Lower leg skin (tissue), 4 donors: ENCODE data around the gene GPC5. TPM values are rescaled to one million over a fixed set of nuclear protein-coding genes. Genes with fewer than 3 reads are reported as not detected.

Experiments
- DNase-seq, 2 donors: peaks; one replicate each; pipeline ENCODE4 v3.0.0-alpha.2; 2019; ENCODE audit warnings: low spot score in 2 of 2
- H3K4me3 ChIP-seq: fragments of 200-600 bp; sonication (generic); 2 replicates; pipeline ENCODE4 v1.5.1; 2017; ENCODE audit warnings: mild to moderate bottlenecking, low read depth; ENCODE audit not compliant: poor library complexity, severe bottlenecking
- CTCF ChIP-seq, 3 donors: fragments of 450-650 bp; IDR thresholded peaks; one replicate each; pipeline ENCODE4 v1.5.1; 2016; ENCODE audit warnings: antibody characterized with exemption in 3 of 3, mild to moderate bottlenecking in 3 of 3, moderate library complexity in 2 of 3
- POLR2A ChIP-seq, 2 donors: fragments of 450-650 bp; IDR thresholded peaks; one replicate each; pipeline ENCODE4 v1.6.1; 2016 to 2017; ENCODE audit warnings: antibody characterized with exemption in 2 of 2, mild to moderate bottlenecking in 1 of 2, moderate library complexity in 1 of 2
- WGBS, 2 donors: methylation state at CpG; one replicate each; pipeline ENCODE4 v1.1.5; 2018; 5-methylcytosine and 5-hydroxymethylcytosine counted together
- intact Hi-C: fragments of 100-400 bp; cut with DNase I; formaldehyde crosslinking; loops from one replicate; pipeline ENCODE4 v1.15.0; 2023; ENCODE audit warnings: low total_unique reads
- total RNA-seq, 4 donors: library from RNA; depleted of rRNA; stranded (reverse); fragments of >200 nt; gene quantifications; one replicate each; pipeline ENCODE4 v1.1.0, GENCODE V29; 2016

GPC5 gene
- total RNA-seq, 4 donors from 2014 or later = 0.46 to 1.3 (median 0.82) TPM

DNA sequence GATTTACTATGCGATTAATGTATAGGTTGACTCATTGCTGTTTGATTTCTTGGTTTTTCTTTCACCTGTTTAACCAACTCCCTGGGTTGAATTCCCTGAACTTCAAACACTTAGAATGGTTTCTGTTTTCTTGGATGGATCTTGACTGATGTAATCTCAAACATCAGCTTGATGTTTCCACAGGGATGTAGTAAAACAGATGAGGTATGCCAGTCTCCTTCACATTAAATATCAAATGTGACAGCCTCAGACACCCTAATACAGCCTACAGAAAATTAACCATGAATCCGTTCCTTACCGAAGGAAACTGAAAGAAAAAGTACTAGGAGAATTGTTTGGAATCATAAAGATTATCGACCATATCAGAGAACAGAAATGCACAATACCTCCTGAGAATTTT lies 631.2 kb downstream of the GPC5 start:
- H3K4me3 ChIP-seq = no peak overlapping the region
- 92 to 97% methylated on average over 4 of the region's 4 CpGs for WGBS, 2 donors
- no peak for TF ChIP-seq CTCF (IDR thresholded peaks at IDR 0.05)
- no peak for TF ChIP-seq POLR2A (IDR thresholded peaks at IDR 0.05)
- no peak for DNase-seq
- intact Hi-C loops = no loop called here

DNA sequence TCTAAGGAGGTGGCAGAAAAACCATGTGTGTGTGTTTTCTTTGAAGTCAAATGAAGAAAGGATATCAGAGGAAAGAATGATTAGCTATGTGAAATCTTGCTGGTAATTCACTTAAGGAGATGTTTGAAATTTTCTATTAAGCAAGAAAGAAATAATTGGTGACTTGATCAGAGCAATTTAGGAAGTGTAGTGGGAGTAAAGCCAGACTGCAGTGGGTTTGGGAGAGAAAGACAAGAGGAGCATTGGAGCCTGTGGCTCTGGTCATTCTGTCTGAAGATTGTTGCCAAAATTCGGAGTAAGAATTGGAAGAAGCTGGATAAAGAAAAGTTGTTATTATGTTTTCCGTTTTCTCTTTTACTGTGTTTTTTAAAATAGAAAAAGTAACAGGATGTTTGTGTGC lies 640.5 kb downstream of the GPC5 start:
- no peak overlapping the region for H3K4me3 ChIP-seq
- WGBS, 2 donors = 75 to 79% methylated on average over 2 of the region's 2 CpGs
- DNase-seq = no peak

DNA sequence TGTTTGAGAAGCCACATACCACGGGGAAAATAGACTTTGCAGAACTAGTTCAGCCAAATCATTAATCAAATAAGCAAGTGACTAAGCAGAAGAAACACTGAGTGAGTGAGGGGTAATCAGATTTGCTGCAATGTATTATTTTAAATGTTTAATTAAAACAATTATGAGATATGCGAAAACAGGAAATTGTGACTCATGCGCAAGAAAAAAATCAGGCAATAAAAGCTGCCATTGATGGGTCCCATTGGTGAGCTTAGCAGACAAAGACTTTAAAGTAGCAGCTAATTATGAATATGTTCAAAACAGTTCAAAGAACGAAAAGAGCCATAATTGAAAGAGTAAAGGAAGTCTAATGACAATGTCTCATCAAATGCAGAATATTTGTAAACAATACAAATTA lies 644.1 kb downstream of the GPC5 start:
- WGBS, 2 donors = 60 to 64% methylated on average over 4 of the region's 4 CpGs
- DNase-seq = no peak
- TF ChIP-seq CTCF (IDR thresholded peaks at IDR 0.05) (no peak), POLR2A (IDR thresholded peaks at IDR 0.05) (no peak)
- H3K4me3 ChIP-seq = no peak overlapping the region
- intact Hi-C loops = no loop called here

More for the DNA sequence above, 640.5 kb downstream of the GPC5 start:
- intact Hi-C loops = no loop called here
- TF ChIP-seq POLR2A (IDR thresholded peaks at IDR 0.05) = no peak
- no peak for TF ChIP-seq CTCF (IDR thresholded peaks at IDR 0.05)

DNA sequence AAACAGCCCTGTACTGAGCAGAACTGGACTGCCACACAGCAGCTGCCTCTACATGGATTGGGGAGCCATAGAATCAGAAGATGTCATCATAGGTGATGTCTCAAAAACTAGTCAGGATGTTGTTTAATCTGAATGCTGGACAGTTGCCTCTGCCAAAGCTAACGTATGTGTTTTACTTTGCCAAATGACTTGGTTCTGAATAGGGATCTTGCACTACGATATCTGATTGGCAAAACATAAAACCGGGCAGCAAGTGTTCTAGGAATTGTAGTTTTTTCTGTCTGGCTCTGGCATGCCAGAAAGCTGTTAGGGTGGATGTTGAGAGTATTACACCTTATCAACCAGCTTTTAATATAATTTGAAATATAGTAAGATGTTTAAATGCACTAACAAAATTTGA lies 645.9 kb downstream of the GPC5 start:
- intact Hi-C loops = no loop called here
- H3K4me3 ChIP-seq = no peak overlapping the region
- DNase-seq = no peak
- TF ChIP-seq CTCF (IDR thresholded peaks at IDR 0.05) = no peak
- TF ChIP-seq POLR2A (IDR thresholded peaks at IDR 0.05) = no peak
- 56 to 58% methylated on average over 3 of the region's 3 CpGs for WGBS, 2 donors

DNA sequence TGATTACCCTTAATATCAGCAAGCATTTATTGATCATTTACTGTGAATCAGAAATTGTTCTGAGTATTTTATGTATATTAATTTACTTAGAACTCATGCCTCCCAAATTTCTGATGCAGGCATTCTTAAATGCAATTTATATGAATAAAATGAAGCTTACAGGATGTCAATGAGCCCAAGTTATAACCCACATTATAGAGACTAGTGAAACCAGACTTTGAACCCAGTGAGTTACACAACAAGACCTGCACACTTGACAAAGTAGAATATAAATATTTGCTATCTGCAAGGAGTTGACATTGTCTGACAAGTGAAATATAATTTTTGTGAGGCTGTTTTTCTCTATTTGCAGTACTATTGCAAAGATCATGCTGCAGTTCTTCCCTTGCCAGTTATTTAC lies 656.0 kb downstream of the GPC5 start:
- TF ChIP-seq CTCF (IDR thresholded peaks at IDR 0.05) (no peak), POLR2A (IDR thresholded peaks at IDR 0.05) (no peak)
- no peak overlapping the region for H3K4me3 ChIP-seq
- intact Hi-C loops = no loop called here
- DNase-seq = no peak

GRCh38 chr13:92074658-92075057 lies 676.2 kb downstream of the GPC5 start:
- intact Hi-C loops = no loop called here

More at GRCh38 chr13:92074658-92075057, 676.2 kb downstream of the GPC5 start:
- TF ChIP-seq POLR2A (IDR thresholded peaks at IDR 0.05) (no peak), CTCF (IDR thresholded peaks at IDR 0.05) (no peak)
- WGBS, 2 donors = 53 to 59% methylated on average over 4 of the region's 4 CpGs
- no peak overlapping the region for H3K4me3 ChIP-seq
- no peak for DNase-seq
